Measurements from ENCODE around the gene CWC25.
"Not testable (repeated sequence)": the region's sequence is repeated elsewhere in the genome, so short reads cannot be mapped to it uniquely, and the experiment has no call there.

Gene CWC25

GRCh38 chr17:38852771-38853291 is 27.7 kb upstream of the CWC25 start:
- DNase-seq, result no peak

- no peak for DNase-seq
Measured at GRCh38 chr17:38851434-38851833, 26.3 kb upstream of the CWC25 start.

GRCh38 chr17:38850374-38850773 is 25.3 kb upstream of the CWC25 start:
- no peak for DNase-seq

- DNase-seq, result no peak
Measured at GRCh38 chr17:38848939-38849605, 24.0 kb upstream of the CWC25 start.

GRCh38 chr17:38848557-38848891 is 23.4 kb upstream of the CWC25 start:
- DNase-seq, result no peak

GRCh38 chr17:38844261-38844757 is 19.2 kb upstream of the CWC25 start:
- no peak for DNase-seq

- no peak for DNase-seq
Measured at GRCh38 chr17:38825762-38826247, 684 bp upstream of the CWC25 start.

- no peak for DNase-seq
Measured at GRCh38 chr17:38815576-38816193, 9.4 kb downstream of the CWC25 start.

GRCh38 chr17:38809828-38810227 is 15.3 kb downstream of the CWC25 start:
- no peak for DNase-seq

- no peak for DNase-seq
Measured at GRCh38 chr17:38800237-38800760, 24.8 kb downstream of the CWC25 start.

- DNase-seq, result peak; percentile 97
Measured at GRCh38 chr17:38799501-38800236, 25.5 kb downstream of the CWC25 start, which contains the start of gene PIP4K2B. PIP4K2B (minus strand) TSS chr17:38799556; CDS start chr17:38799424, 132 bp downstream.

- DNase-seq, result no peak
Measured at GRCh38 chr17:38798614-38799500, 26.3 kb downstream of the CWC25 start.

GRCh38 chr17:38797828-38798227 is 27.3 kb downstream of the CWC25 start:
- DNase-seq, result no peak

- no peak for DNase-seq
Measured at GRCh38 chr17:38797158-38797490, 28.0 kb downstream of the CWC25 start.

- DNase-seq, result no peak
Measured at GRCh38 chr17:38796451-38797157, 28.5 kb downstream of the CWC25 start.

GRCh38 chr17:38794221-38794620 is 30.9 kb downstream of the CWC25 start:
- DNase-seq, result no peak

- DNase-seq, result no peak
Measured at GRCh38 chr17:38791162-38791561, 34.0 kb downstream of the CWC25 start.

GRCh38 chr17:38790148-38790707 is 34.9 kb downstream of the CWC25 start:
- not testable (repeated sequence) for DNase-seq

GRCh38 chr17:38789185-38789584 is 35.9 kb downstream of the CWC25 start:
- no peak for DNase-seq

GRCh38 chr17:38787999-38788398 is 37.1 kb downstream of the CWC25 start:
- DNase-seq, result not testable (repeated sequence)

- DNase-seq, result no peak
Measured at GRCh38 chr17:38786372-38786771, 38.7 kb downstream of the CWC25 start.
